Astrocyte (in vitro differentiated cells and primary cell): Measurements from ENCODE around the gene KDM2B.

Experiments
- EZH2 ChIP-seq: IDR thresholded peaks from 2 replicates; pipeline ENCODE4 v1.6.1; 2012; ENCODE audit warnings: mild to moderate bottlenecking, low read length, inconsistent platforms; ENCODE audit not compliant: insufficient read depth
- TF ChIP-seq, protein P1 (sequence below): IDR thresholded peaks from 2 replicates; pipeline ENCODE4 v1.5.1; 2011; ENCODE audit warnings: low read depth, mild to moderate bottlenecking, inconsistent platforms, low read length, moderate library complexity; ENCODE audit not compliant: insufficient read depth

DNA sequence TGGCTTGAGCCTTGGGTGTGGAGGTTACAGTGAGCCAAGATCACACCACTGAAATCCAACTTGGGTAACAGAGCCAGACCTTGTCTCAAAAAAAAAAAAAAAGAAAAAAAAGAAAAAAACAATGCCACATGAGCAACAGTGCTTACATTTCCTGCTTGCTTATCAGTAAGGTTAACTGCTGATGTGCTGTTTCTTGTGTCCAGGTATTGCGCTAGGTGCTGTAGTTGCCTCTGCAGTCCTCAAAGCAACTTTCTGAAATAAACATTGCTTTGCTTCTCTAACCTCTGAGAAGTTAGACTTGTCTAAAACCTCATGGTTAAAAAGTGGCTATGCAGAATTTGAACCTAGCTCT is 156.2 kb downstream of the KDM2B start:
- TF ChIP-seq, protein P1, sequence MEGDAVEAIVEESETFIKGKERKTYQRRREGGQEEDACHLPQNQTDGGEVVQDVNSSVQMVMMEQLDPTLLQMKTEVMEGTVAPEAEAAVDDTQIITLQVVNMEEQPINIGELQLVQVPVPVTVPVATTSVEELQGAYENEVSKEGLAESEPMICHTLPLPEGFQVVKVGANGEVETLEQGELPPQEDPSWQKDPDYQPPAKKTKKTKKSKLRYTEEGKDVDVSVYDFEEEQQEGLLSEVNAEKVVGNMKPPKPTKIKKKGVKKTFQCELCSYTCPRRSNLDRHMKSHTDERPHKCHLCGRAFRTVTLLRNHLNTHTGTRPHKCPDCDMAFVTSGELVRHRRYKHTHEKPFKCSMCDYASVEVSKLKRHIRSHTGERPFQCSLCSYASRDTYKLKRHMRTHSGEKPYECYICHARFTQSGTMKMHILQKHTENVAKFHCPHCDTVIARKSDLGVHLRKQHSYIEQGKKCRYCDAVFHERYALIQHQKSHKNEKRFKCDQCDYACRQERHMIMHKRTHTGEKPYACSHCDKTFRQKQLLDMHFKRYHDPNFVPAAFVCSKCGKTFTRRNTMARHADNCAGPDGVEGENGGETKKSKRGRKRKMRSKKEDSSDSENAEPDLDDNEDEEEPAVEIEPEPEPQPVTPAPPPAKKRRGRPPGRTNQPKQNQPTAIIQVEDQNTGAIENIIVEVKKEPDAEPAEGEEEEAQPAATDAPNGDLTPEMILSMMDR: no peak
- no peak for TF ChIP-seq EZH2
